GM19099 (cell line): Measurements from ENCODE around the gene SLC6A9.

Experiments
- POLR2A ChIP-seq: IDR thresholded peaks from 3 replicates; pipeline ENCODE4 v1.6.1; 2011; ENCODE audit warnings: low read depth; ENCODE audit not compliant: insufficient read length; ENCODE audit errors: extremely low read depth

The SLC6A9 gene

GRCh38 chr1:44024031-44024902 is 7.0 kb downstream of the SLC6A9 start:
- no peak for TF ChIP-seq POLR2A

GRCh38 chr1:44021581-44022321 is 9.5 kb downstream of the SLC6A9 start:
- no peak for TF ChIP-seq POLR2A

GRCh38 chr1:44021156-44021555 is 10.1 kb downstream of the SLC6A9 start:
- TF ChIP-seq POLR2A: no peak

GRCh38 chr1:44020464-44020863 is 10.8 kb downstream of the SLC6A9 start:
- TF ChIP-seq POLR2A: no peak

- no peak for TF ChIP-seq POLR2A
Measured at GRCh38 chr1:44019466-44019948, 11.8 kb downstream of the SLC6A9 start.

- TF ChIP-seq POLR2A: no peak
Measured at GRCh38 chr1:44016890-44017400, 14.3 kb downstream of the SLC6A9 start.

GRCh38 chr1:44016041-44016889 is 15.0 kb downstream of the SLC6A9 start:
- no peak for TF ChIP-seq POLR2A

GRCh38 chr1:44015206-44015605 is 16.1 kb downstream of the SLC6A9 start:
- no peak for TF ChIP-seq POLR2A

GRCh38 chr1:44014365-44015104 is 16.7 kb downstream of the SLC6A9 start:
- no peak for TF ChIP-seq POLR2A

- TF ChIP-seq POLR2A: no peak
Measured at GRCh38 chr1:44013949-44014348, 17.3 kb downstream of the SLC6A9 start.

GRCh38 chr1:44012941-44013609 is 18.2 kb downstream of the SLC6A9 start:
- TF ChIP-seq POLR2A: no peak

- no peak for TF ChIP-seq POLR2A
Measured at GRCh38 chr1:44012404-44012803, 18.9 kb downstream of the SLC6A9 start.

GRCh38 chr1:44010935-44011471 is 20.3 kb downstream of the SLC6A9 start:
- no peak for TF ChIP-seq POLR2A
